Adrenal gland (tissue), 12 donors: ENCODE measurements around the gene PLIN5. TPM values are rescaled to one million over a fixed set of nuclear protein-coding genes. Genes with fewer than 3 reads are reported as not detected.

ENCODE experiments used
- DNase-seq, 7 donors: peaks; one replicate each; pipeline ENCODE4 v3.0.0-alpha.2; 2019 to 2020
- H3K27ac ChIP-seq, 5 donors: fragments of 200-600 bp; sonication (generic) in 4 of 5; 1 replicate in 3 of 5; 2 replicates in 2 of 5; pipeline versions ENCODE4 v1.5.1 to v1.8.0; 2016 to 2020; ENCODE audit warnings: mild to moderate bottlenecking in 1 of 5
- H3K27me3 ChIP-seq: fragments of 200-600 bp; 2 replicates; pipeline ENCODE4 v1.8.0; 2021
- H3K36me3 ChIP-seq, 2 donors: fragments of 200-600 bp; replicated peaks in 1 of 2; 1 replicate in 1 of 2; 2 replicates in 1 of 2; pipeline versions ENCODE4 v1.5.1 to v1.8.0; 2018 to 2022
- H3K4me1 ChIP-seq, 2 donors: fragments of 200-600 bp; replicated peaks in 1 of 2; 1 replicate in 1 of 2; 2 replicates in 1 of 2; pipeline versions ENCODE4 v1.5.1 to v1.8.0; 2018 to 2021
- H3K4me3 ChIP-seq, 4 donors: fragments of 200-600 bp; sonication (generic) in 3 of 4; one replicate each; pipeline ENCODE4 v1.5.1; 2016 to 2018
- H3K9me3 ChIP-seq, 3 donors: fragments of 200-600 bp; sonication (generic) in 1 of 3; replicated peaks in 1 of 3; 1 replicate in 2 of 3; 2 replicates in 1 of 3; pipeline versions ENCODE4 v1.5.1 to v1.8.0; 2016 to 2021
- POLR2A ChIP-seq, 2 donors: fragments of 450-650 bp; IDR thresholded peaks; one replicate each; pipeline ENCODE4 v1.6.1; 2017; ENCODE audit warnings: antibody characterized with exemption in 2 of 2, mild to moderate bottlenecking in 2 of 2, moderate library complexity in 1 of 2
- WGBS, 4 donors: extraction: QIAGEN DNeasy Blood & Tissue Kit in 2 of 4; methylation state at CpG; one replicate each; pipeline versions ENCODE4 v1.1.5 to v1.1.7; 2013 to 2017; 5-methylcytosine and 5-hydroxymethylcytosine counted together
- intact Hi-C, 2 donors: fragments of 100-400 bp; cut with DNase I; formaldehyde crosslinking; loops; one replicate each; pipeline versions ENCODE4 v1.14.1 to v1.15.0; 2022 to 2023
- polyA plus RNA-seq, 3 donors: library from polyadenylated mRNA; stranded (reverse); fragments of 200-250 nt in 2 of 3; fragments of 350-450 nt in 1 of 3; fragmentation: Illumina TruSeq in 1 of 3; extraction: RNeasy Lipid Tissue Mini Kit (QIAGEN cat#74804) in 1 of 3; gene quantifications; one replicate each; pipeline ENCODE4 v1.2.3, GENCODE V29; 2013 to 2014
- total RNA-seq, 9 donors: library from RNA; depleted of rRNA in 4 of 9; stranded (reverse); fragments of >200 nt in 4 of 9; fragments of 120-200 nt in 1 of 9; fragmentation: NEBNext Ultra II Directional in 1 of 9; extraction: Animal tissue kit (Norgen Biotek cat#: 25700) in 1 of 9; gene quantifications; one replicate each; pipeline versions ENCODE4 v1.1.0 to v1.2.4, GENCODE V29; 2013 to 2023
- TF ChIP-seq, protein P1 (sequence below), 6 experiments: fragments of 450-650 bp in 4 of 6; fragments of 200-600 bp in 2 of 6; sonication (generic) in 1 of 6; IDR thresholded peaks; 1 replicate in 5 of 6; 2 replicates in 1 of 6; pipeline versions ENCODE4 v1.5.1 to v1.8.0; 2016 to 2021; ENCODE audit warnings: antibody characterized with exemption in 6 of 6, mild to moderate bottlenecking in 2 of 6, moderate library complexity in 1 of 6
- donor health status: healthy with polysubstance abuse.
- donor health status: Bipolar disorder and iron deficiency.
- donor health status: DM: yes; HTN: yes; CAD: no.
- donor health status: DM: no; HTN: no; CAD: no.
- donor health status: DM: no; HTN: no; CAD: no.
- donor health status: DM: yes; HTN: yes; CAD: no.

The PLIN5 gene
- total and polyA plus RNA-seq, 12 donors, result 0.57 to 47.6 (median 7.2) TPM

DNA sequence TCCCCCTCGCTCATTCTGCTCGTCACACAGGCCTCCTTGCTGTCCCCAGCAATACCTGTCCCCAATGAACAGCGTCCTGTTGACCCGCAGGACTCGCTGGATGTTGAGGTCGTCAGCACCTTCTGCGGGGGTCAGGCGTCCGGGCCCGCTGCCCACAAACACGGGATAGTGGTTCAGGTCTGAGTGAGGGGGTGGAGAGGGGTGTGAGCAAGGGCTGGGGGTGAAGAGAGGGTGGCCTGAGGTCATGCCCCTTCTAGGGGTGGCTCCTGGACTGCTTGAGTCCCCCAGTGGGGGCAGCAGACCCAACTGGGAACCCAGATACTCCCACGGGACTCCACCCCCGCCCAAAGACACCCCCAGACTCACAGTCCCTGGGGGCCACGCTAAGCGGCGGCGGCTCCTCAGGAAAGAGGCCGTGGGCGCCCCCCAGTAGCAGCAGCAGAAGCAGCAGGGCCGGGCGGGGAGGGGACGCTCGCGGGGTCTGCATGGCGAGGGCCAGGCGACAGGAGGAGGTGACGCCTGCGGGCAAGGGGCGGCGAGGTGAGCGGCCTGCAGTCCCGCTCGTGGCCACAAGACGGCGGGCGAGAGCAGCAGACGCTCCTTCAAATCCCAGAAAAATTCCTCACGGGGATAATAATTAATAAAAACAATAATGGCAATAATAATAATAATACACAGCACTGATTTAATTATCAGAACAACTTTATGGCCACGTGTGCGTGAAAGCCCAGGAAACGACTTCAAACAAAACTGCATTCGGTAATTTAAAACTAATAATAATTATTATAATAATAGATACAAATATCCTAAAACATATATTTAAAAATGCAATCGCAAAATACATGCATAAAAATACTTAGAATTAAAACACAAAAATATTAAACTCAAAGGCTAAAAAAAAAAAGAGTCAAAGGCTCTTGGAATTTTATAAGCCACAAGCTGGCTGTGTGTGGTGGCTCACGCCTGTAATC lies 23.2 kb upstream of the PLIN5 start:
- Histone ChIP-seq H3K4me3 (peak overlapping the region in 1 of 4 donors; percentile 38), H3K9me3 (no peaks in the 10 kb centered on the region), H3K27me3 (no peaks in the 10 kb centered on the region), H3K36me3 (peaks cover 0 to 19% of the 10 kb centered on the region in 2 donors), H3K27ac (peak overlapping the region in 2 of 5 donors; percentile 9 to 17), H3K4me1 (peaks cover 0 to 15% of the 10 kb centered on the region in 2 donors)
- DNase-seq, result peak in 3 of 7 donors; percentile 17 to 51 (median 44)
- WGBS, 4 donors, result 18 to 29% (median 24%) methylated on average over 17 to 44 of the region's 44 CpGs
- TF ChIP-seq, protein P1, sequence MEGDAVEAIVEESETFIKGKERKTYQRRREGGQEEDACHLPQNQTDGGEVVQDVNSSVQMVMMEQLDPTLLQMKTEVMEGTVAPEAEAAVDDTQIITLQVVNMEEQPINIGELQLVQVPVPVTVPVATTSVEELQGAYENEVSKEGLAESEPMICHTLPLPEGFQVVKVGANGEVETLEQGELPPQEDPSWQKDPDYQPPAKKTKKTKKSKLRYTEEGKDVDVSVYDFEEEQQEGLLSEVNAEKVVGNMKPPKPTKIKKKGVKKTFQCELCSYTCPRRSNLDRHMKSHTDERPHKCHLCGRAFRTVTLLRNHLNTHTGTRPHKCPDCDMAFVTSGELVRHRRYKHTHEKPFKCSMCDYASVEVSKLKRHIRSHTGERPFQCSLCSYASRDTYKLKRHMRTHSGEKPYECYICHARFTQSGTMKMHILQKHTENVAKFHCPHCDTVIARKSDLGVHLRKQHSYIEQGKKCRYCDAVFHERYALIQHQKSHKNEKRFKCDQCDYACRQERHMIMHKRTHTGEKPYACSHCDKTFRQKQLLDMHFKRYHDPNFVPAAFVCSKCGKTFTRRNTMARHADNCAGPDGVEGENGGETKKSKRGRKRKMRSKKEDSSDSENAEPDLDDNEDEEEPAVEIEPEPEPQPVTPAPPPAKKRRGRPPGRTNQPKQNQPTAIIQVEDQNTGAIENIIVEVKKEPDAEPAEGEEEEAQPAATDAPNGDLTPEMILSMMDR (IDR thresholded peaks at IDR 0.05), result peak; percentile 82 to 100 (median 92)
- TF ChIP-seq POLR2A (IDR thresholded peaks at IDR 0.05), result no peak
- intact Hi-C loops, result loop anchor here in 1 of 2 donors (5.0 kb wide), 1 partner anchor 79 kb away; the partner anchor contains the start of gene TNFAIP8L1

DNA sequence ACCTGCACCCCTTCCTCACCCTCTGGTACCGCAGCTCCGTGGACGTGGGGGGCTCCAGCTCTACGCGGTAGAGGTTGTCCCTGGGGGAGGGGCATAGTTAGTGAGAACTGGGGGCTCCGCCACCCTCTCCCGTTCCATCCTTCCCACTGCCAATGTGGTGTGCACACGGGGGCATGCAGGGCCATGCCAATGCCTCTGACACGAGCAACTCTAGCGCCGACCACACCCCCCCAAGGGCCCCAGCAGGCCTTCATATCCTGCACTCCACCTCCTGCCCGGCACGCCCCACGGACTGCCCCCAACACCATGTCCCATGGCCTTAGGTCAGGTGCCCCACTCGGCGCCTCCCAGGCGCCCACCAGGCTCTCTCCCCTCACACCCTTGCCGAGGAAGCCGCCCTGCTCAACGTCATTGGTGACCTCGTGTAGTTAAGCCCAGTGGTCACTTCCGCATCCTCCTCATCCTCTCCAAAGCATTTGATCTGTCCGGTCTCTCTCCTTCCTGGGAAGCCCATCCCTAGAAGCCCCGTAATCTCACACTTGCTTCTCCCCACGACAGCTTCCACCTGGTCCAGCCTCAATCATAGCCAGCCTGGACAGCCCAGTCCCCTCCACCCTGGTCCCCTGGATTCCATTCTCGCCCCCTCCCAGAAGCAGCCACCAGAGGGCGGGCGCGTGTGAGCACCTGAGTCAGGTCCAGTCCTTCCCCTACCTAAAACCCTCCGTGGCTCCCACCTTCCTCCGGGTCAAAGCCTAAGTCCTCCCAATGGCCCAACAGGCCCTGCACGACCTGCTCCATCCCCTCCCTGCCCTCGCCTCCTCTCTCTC lies 22.3 kb upstream of the PLIN5 start:
- TF ChIP-seq, protein P1 (IDR thresholded peaks at IDR 0.05), result peak in 1 of 6 experiments; percentile 12
- no peak for TF ChIP-seq POLR2A (IDR thresholded peaks at IDR 0.05)
- peaks cover 0 to 26% of the 10 kb centered on the region in 2 donors for H3K36me3 ChIP-seq
- 79 to 82% (median 80%) methylated on average over 28 to 33 of the region's 33 CpGs for WGBS, 4 donors
- H3K4me3 ChIP-seq, result no peak overlapping the region
- peaks cover 0 to 15% of the 10 kb centered on the region in 2 donors for H3K4me1 ChIP-seq
- peak overlapping the region in 1 of 5 donors; percentile 9 for H3K27ac ChIP-seq
- intact Hi-C loops, result loop anchor here in 1 of 2 donors (5.0 kb wide), 1 partner anchor 80 kb away; the partner anchor contains the start of gene TNFAIP8L1
- H3K27me3 ChIP-seq, result no peaks in the 10 kb centered on the region
- H3K9me3 ChIP-seq, result no peaks in the 10 kb centered on the region
- DNase-seq, result no peak

DNA sequence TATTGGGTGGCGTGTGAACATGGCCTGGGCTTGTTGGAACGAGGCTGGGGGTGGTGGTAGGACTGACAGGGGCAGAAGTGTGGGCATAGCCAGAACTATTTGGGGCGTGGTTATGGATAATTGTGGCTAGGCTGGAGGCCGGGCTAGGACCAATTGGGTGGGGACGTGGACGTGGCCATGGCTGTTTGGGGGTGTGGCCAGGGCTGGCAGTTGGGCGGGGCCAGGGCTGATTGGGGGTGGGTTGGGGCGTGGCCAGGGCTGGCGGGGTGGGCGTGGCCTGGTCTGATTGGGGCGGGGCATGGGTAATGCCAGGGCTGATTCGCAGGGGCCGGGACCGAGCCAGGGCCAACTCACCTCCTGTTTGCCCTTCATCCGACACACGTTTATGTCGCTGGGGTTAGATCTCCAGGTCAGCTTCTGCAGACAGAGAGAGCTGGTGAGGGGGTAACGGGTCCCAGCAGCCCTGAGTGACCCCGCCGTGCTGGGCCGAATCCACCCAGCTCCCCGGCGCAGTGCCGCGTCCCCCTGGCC lies 21.6 kb upstream of the PLIN5 start:
- peaks cover 0 to 15% of the 10 kb centered on the region in 2 donors for H3K4me1 ChIP-seq
- H3K36me3 ChIP-seq, result peaks cover 0 to 33% of the 10 kb centered on the region in 2 donors
- TF ChIP-seq, protein P1 (IDR thresholded peaks at IDR 0.05), result no peak
- TF ChIP-seq POLR2A (IDR thresholded peaks at IDR 0.05), result no peak
- H3K9me3 ChIP-seq, result no peaks in the 10 kb centered on the region
- intact Hi-C loops, result loop anchor here in 1 of 2 donors (5.0 kb wide), 1 partner anchor 81 kb away; the partner anchor contains the start of gene TNFAIP8L1
- peak in 4 of 7 donors; percentile 53 to 74 (median 67) for DNase-seq
- no peak overlapping the region for H3K4me3 ChIP-seq
- peak overlapping the region in 1 of 5 donors; percentile 1 for H3K27ac ChIP-seq
- 71 to 77% (median 73%) methylated on average over 12 to 25 of the region's 25 CpGs for WGBS, 4 donors
- H3K27me3 ChIP-seq, result no peaks in the 10 kb centered on the region
